ENCODE measurements around the gene C10orf53. TPM values are rescaled to one million over a fixed set of nuclear protein-coding genes. Genes with fewer than 3 reads are reported as not detected.

C10orf53 gene
- polyA plus RNA-seq, 10 donors, result not detected

- no peak for DNase-seq
Observed at GRCh38 chr10:49737474-49738201, 58.2 kb downstream of the C10orf53 start.

- DNase-seq, result no peak
Observed at GRCh38 chr10:49738616-49739360, 59.3 kb downstream of the C10orf53 start.

- DNase-seq, result no peak
Observed at GRCh38 chr10:49739426-49739825, 60.0 kb downstream of the C10orf53 start.

- DNase-seq, result no peak
Observed at GRCh38 chr10:49740346-49741107, 61.1 kb downstream of the C10orf53 start.

GRCh38 chr10:49741108-49741995 is 61.9 kb downstream of the C10orf53 start:
- DNase-seq, result no peak

GRCh38 chr10:49742683-49743463 is 63.4 kb downstream of the C10orf53 start:
- no peak for DNase-seq

- DNase-seq, result no peak
Observed at GRCh38 chr10:49743464-49744075, 64.1 kb downstream of the C10orf53 start.

GRCh38 chr10:49744091-49744685 is 64.7 kb downstream of the C10orf53 start:
- no peak for DNase-seq

- DNase-seq, result no peak
Observed at GRCh38 chr10:49744924-49745605, 65.6 kb downstream of the C10orf53 start.

GRCh38 chr10:49745756-49746155 is 66.3 kb downstream of the C10orf53 start:
- DNase-seq, result no peak

- no peak for DNase-seq
Observed at GRCh38 chr10:49746626-49747302, 67.3 kb downstream of the C10orf53 start.

Other genes starting within 250 kb of the C10orf53 start
- 10 to 100 TPM in 5 of 10 donors, 1 to 10 TPM in 5; 7.7 to 14.3 (median 10.0) TPM for gene ERCC6, start 140.5 kb upstream of the C10orf53 start, polyA plus RNA-seq (ENCODE audit: insufficient read length in 10 of 10)
- not detected for gene SLC18A3, start 69.3 kb upstream of the C10orf53 start, polyA plus RNA-seq (ENCODE audit: insufficient read length in 10 of 10)
- gene CHAT, start 65.6 kb upstream of the C10orf53 start, polyA plus RNA-seq (ENCODE audit: insufficient read length in 10 of 10), result not detected
- gene OGDHL, start 82.7 kb downstream of the C10orf53 start, polyA plus RNA-seq (ENCODE audit: insufficient read length in 10 of 10), result 1 to 10 TPM in 1 of 10 donors, under 1 TPM in 9; 0.25 to 1.2 (median 0.50) TPM